HEK293T (cell line): ENCODE measurements around the gene DUS1L.

ENCODE experiments used
- ARNT ChIP-seq: fragments of 450-650 bp; IDR thresholded peaks from 2 replicates; pipeline ENCODE4 v1.6.1; 2017; ENCODE audit warnings: mild to moderate bottlenecking
- BHLHE40 ChIP-seq: fragments of 450-650 bp; IDR thresholded peaks from 2 replicates; pipeline ENCODE4 v1.6.1; 2016; ENCODE audit warnings: mild to moderate bottlenecking, moderate library complexity, borderline replicate concordance
- CTBP1 ChIP-seq: fragments of 450-650 bp; IDR thresholded peaks from 2 replicates; pipeline ENCODE4 v1.6.1; 2016; ENCODE audit warnings: borderline replicate concordance
- FOXA1 ChIP-seq: fragments of 450-650 bp; IDR thresholded peaks from 2 replicates; pipeline ENCODE4 v1.6.1; 2016; ENCODE audit warnings: mild to moderate bottlenecking
- FOXK2 ChIP-seq: fragments of 450-650 bp; IDR thresholded peaks from 2 replicates; pipeline ENCODE4 v1.6.1; 2016; ENCODE audit warnings: mild to moderate bottlenecking
- FOXM1 ChIP-seq: fragments of 450-650 bp; IDR thresholded peaks from 2 replicates; pipeline ENCODE4 v1.6.1; 2017; ENCODE audit warnings: mild to moderate bottlenecking, borderline replicate concordance
- HDGF ChIP-seq: fragments of 450-650 bp; IDR thresholded peaks from 2 replicates; pipeline ENCODE4 v1.6.1; 2017; ENCODE audit warnings: antibody characterized with exemption, borderline replicate concordance
- L3MBTL2 ChIP-seq: fragments of 450-650 bp; conservative IDR thresholded peaks from 2 replicates; pipeline ENCODE4 v1.6.1; 2016; ENCODE audit warnings: mild to moderate bottlenecking
- LEF1 ChIP-seq: fragments of 450-650 bp; IDR thresholded peaks from 2 replicates; pipeline ENCODE4 v1.6.1; 2017; ENCODE audit warnings: mild to moderate bottlenecking, borderline replicate concordance
- PKNOX1 ChIP-seq: fragments of 450-650 bp; IDR thresholded peaks from 2 replicates; pipeline ENCODE4 v1.6.1; 2016
- SP1 ChIP-seq: fragments of 450-650 bp; IDR thresholded peaks from 2 replicates; pipeline ENCODE4 v1.6.1; 2017
- SUZ12 ChIP-seq: fragments of 450-650 bp; IDR thresholded peaks from 2 replicates; pipeline ENCODE4 v1.6.1; 2016; ENCODE audit warnings: mild to moderate bottlenecking
- ZNF384 ChIP-seq: fragments of 450-650 bp; IDR thresholded peaks from 2 replicates; pipeline ENCODE4 v1.6.1; 2016

GRCh38 chr17:82072827-82073226 lies 7.2 kb upstream of the DUS1L start:
- TF ChIP-seq FOXM1: no peak
- no peak for TF ChIP-seq SP1
- TF ChIP-seq PKNOX1: no peak
- TF ChIP-seq FOXA1: no peak
- no peak for TF ChIP-seq BHLHE40
- TF ChIP-seq CTBP1: no peak
- TF ChIP-seq SUZ12: no peak
- no peak for TF ChIP-seq FOXK2
- no peak for TF ChIP-seq LEF1
- TF ChIP-seq ZNF384: no peak
- TF ChIP-seq L3MBTL2: no peak
- TF ChIP-seq ARNT: no peak
- TF ChIP-seq HDGF: no peak
